Activated naive CD8-positive, alpha-beta T cell treated with anti-CD3 and anti-CD28 coated beads, Interleukin-2, amount 10 ng/mL, durations not matched to agents 7 days and 5 days (primary cell): Measurements from ENCODE around the gene ATRAID. TPM values are rescaled to one million over a fixed set of nuclear protein-coding genes. Genes with fewer than 3 reads are reported as not detected.
A peak's percentile ranks its signal among the peaks of the same experiment; 100 is the strongest.

Experiments used
- ATAC-seq: fragments of 150-1000 bp; cut with Tn5 transposase; one replicate; pipeline ENCODE4 v1.10.0; 2021; ENCODE audit warnings: low read depth, moderate library complexity
- POLR2A ChIA-PET: fragments of 350-600 bp; sonication (Branson Sonifier 250); formaldehyde crosslinking; loops from one replicate; lab custom pipeline; 2021; ENCODE audit warnings: antibody characterized with exemption; lab: Charles Lee
- DNase-seq: peaks from one replicate; pipeline ENCODE4 v3.0.0; 2021
- H3K27ac Mint-ChIP-seq: one replicate; pipeline ENCODE4 v1.8.0; 2022; ENCODE audit warnings: mild to moderate bottlenecking, mixed read lengths
- H3K27me3 Mint-ChIP-seq: one replicate; pipeline ENCODE4 v1.8.0; 2022; ENCODE audit warnings: mild to moderate bottlenecking, moderate library complexity, mixed read lengths
- H3K36me3 Mint-ChIP-seq: one replicate; pipeline ENCODE4 v1.8.0; 2021; ENCODE audit warnings: mild to moderate bottlenecking, mixed read lengths
- H3K4me1 Mint-ChIP-seq: one replicate; pipeline ENCODE4 v1.8.0; 2021; ENCODE audit warnings: mixed read lengths
- H3K4me3 Mint-ChIP-seq: one replicate; pipeline ENCODE4 v1.8.0; 2022; ENCODE audit warnings: mild to moderate bottlenecking, moderate library complexity, mixed read lengths
- H3K9me3 Mint-ChIP-seq: one replicate; pipeline ENCODE4 v1.8.0; 2021; ENCODE audit warnings: mixed read lengths
- total RNA-seq, 2 experiments: library from RNA; stranded (reverse); gene quantifications; one replicate each; pipeline ENCODE4 v1.2.3, GENCODE V29; 2021

Gene ATRAID
- total RNA-seq, 2 experiments from 2014 or later, result 74.9 to 84.6 TPM

DNA sequence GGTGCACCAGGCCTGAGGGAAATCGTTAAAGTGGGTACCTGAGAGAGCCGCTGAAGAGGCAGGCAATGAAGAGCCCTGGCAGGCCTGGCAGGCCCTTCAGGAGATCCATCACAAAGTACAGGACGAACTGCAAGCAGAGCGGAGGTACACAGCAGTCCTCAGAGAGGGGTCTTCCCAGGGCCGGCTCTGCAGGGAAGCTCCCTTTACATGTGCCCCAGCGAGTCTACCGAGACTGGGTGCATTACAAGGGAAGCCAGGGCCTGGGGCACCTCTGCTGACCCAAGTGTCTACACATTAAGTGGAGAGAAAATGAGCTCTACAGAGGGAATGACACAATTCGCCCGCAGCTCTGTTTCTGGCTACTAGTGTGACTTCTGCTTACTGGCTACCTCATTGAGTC lies 8.1 kb upstream of the ATRAID start:
- no peak overlapping the region for H3K27ac Mint-ChIP-seq
- DNase-seq (no peak), ATAC-seq (no peak)
- POLR2A ChIA-PET, result no interaction called here
- H3K9me3 Mint-ChIP-seq, result no peaks in the 10 kb centered on the region
- H3K4me1 Mint-ChIP-seq, result peaks cover 13% of the 10 kb centered on the region
- no peak overlapping the region for H3K4me3 Mint-ChIP-seq
- no peaks in the 10 kb centered on the region for H3K27me3 Mint-ChIP-seq
- peaks cover 8% of the 10 kb centered on the region for H3K36me3 Mint-ChIP-seq

DNA sequence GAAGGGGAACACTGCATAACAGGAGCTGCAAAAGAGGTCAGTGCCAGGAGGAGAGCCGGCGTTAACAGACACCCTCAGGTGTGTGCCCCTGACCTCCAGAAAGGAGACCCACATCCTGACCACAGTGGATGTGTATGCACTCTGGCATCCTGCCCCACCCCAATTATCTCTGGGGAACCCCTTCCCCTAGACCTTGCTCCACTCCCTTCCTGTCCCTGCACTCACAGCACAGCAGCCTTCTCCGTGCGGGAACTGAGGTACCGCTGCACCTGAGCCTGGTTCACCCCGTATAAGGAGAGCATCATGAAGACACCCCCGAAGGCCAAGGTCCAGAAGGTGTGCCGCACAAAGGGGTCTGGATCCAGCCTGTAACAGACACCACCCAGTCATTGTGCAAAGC lies 7.3 kb upstream of the ATRAID start:
- POLR2A ChIA-PET, result interaction anchor here (1.0 kb wide), 1 partner anchor 133 kb away, joined by 3 read pairs; the partner anchor contains the start of gene OST4
- H3K36me3 Mint-ChIP-seq, result peaks cover 8% of the 10 kb centered on the region

DNA sequence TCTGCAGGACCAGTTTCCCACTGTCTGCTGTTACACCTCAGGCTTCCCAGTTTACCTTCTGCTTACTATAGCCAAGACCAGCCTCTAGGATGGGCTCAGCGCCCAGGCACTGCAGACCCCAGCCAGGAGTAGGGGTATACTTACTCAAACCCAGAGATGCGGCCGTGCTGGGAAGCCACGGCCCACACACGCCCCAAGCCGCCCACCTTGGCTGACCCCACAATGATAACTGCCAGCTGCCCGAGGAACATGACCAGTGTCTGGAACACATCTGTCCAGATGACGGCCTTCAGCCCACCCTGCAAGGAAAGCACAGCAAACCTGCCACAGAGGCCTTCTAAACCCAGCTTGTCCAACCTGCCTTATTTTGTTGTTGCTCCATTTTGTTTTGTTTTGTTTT lies 6.6 kb upstream of the ATRAID start:
- Mint-ChIP-seq H3K4me1 (peaks cover 21% of the 10 kb centered on the region), H3K9me3 (no peaks in the 10 kb centered on the region), H3K27me3 (no peaks in the 10 kb centered on the region), H3K27ac (peak overlapping the region; percentile 11), H3K36me3 (peaks cover 8% of the 10 kb centered on the region), H3K4me3 (no peak overlapping the region)
- no peak for ATAC-seq
- DNase-seq, result no peak
- POLR2A ChIA-PET, result interaction anchor here (1.0 kb wide), 1 partner anchor 133 kb away, joined by 3 read pairs; the partner anchor contains the start of gene OST4

More for the DNA sequence above, 7.3 kb upstream of the ATRAID start:
- DNase-seq (no peak), ATAC-seq (no peak)
- H3K4me1 Mint-ChIP-seq, result peaks cover 15% of the 10 kb centered on the region
- H3K9me3 Mint-ChIP-seq, result no peaks in the 10 kb centered on the region
- no peaks in the 10 kb centered on the region for H3K27me3 Mint-ChIP-seq
- H3K4me3 Mint-ChIP-seq, result no peak overlapping the region
- H3K27ac Mint-ChIP-seq, result peak overlapping the region; percentile 51

DNA sequence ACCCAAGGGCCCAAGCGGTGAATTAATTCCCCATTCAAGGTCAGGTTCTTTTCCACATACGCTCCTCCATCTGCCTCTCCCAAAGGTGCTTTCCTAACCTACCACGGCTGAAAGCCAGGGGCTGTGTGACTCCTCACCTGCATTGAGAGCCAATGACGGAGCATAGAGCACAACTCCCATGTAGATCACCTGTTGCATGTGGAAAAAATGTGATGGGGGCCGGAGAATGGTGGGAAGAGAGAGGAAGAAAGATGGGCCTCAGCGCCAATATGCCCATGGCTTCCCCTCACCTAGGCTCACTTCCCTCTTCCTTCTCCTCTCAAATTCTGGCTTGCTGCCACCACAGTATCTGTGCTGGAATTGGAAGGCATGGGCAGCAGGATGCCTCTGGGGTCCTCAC lies 5.5 kb upstream of the ATRAID start:
- H3K9me3 Mint-ChIP-seq, result no peaks in the 10 kb centered on the region
- ATAC-seq, result no peak
- no peak overlapping the region for H3K4me3 Mint-ChIP-seq
- no peaks in the 10 kb centered on the region for H3K27me3 Mint-ChIP-seq
- H3K4me1 Mint-ChIP-seq, result peaks cover 21% of the 10 kb centered on the region
- POLR2A ChIA-PET, result no interaction called here
- DNase-seq, result no peak
- H3K36me3 Mint-ChIP-seq, result peaks cover 8% of the 10 kb centered on the region
- H3K27ac Mint-ChIP-seq, result no peak overlapping the region

DNA sequence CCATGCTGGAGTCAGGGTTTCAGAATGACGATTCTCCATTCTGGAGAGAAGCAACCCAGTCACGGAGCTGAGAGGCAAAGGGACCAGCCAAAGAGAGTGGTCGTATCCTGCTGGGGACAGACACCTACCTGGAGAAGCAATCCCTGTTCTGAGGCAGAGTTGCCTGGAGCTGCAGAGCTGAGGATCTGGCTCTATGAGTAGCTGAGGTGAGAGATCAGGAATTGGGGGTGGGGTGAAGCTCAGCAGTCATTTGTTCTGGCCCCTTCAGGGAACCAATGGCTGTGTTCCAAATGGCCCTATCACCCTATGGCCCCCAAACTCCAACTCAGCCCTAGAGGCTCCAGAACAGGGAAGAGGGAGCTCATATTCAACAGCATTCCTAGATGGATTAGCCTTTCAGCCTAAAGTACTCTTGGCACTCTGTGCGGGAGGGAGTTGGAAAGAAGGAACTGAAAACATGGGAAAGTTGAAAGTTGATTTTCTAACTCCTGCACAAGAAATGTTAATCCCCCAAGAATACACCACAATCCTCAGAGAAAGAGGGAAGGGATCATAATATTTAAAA lies 3.3 kb upstream of the ATRAID start:
- ATAC-seq (no peak), DNase-seq (no peak)
- POLR2A ChIA-PET, result no interaction called here
- peaks cover 28% of the 10 kb centered on the region for H3K4me1 Mint-ChIP-seq
- no peak overlapping the region for H3K27ac Mint-ChIP-seq
- H3K27me3 Mint-ChIP-seq, result no peaks in the 10 kb centered on the region
- H3K4me3 Mint-ChIP-seq, result no peak overlapping the region
- no peaks in the 10 kb centered on the region for H3K9me3 Mint-ChIP-seq
- peaks cover 8% of the 10 kb centered on the region for H3K36me3 Mint-ChIP-seq

DNA sequence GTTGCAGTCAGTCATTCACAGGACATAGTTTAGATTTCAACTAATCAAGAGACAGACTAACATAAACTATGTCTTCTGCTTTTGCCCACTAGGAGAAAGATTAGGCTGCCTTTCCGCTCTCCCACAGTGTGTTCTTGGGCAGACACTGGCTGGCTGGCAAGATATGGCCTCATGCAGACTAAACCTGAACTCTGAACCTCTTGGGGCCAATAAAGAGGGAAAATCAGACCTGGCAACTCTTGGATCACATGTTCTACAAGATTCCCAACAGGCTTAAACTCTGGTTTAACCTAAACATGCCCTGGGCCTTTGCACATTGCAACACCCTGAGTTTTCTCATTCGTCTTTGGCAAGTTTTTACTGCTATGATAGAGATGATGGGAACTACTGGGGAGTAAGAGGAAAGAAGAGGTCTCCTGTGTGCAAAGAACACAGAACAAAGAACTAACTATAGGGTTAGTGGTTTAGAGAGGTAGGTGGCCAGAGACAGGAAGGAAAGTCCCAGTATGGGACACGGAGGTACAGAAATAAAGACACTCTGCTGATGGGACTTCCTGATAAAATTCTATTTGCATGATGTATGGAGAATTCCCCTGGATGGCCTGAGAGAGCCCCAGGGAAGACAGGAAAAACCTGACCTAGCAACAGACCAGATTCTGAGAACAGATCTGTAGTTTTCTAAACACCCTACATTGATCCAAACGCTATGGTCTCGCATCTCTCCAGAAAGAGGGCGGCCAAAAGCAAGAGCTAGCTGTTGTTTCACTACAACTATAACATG lies 2.0 kb upstream of the ATRAID start:
- Mint-ChIP-seq H3K4me3 (peak overlapping the region; percentile 39), H3K27me3 (no peaks in the 10 kb centered on the region), H3K4me1 (peaks cover 28% of the 10 kb centered on the region), H3K9me3 (no peaks in the 10 kb centered on the region), H3K36me3 (peaks cover 9% of the 10 kb centered on the region), H3K27ac (peak overlapping the region; percentile 10)
- no peak for DNase-seq
- no peak for ATAC-seq
- POLR2A ChIA-PET, result no interaction called here

DNA sequence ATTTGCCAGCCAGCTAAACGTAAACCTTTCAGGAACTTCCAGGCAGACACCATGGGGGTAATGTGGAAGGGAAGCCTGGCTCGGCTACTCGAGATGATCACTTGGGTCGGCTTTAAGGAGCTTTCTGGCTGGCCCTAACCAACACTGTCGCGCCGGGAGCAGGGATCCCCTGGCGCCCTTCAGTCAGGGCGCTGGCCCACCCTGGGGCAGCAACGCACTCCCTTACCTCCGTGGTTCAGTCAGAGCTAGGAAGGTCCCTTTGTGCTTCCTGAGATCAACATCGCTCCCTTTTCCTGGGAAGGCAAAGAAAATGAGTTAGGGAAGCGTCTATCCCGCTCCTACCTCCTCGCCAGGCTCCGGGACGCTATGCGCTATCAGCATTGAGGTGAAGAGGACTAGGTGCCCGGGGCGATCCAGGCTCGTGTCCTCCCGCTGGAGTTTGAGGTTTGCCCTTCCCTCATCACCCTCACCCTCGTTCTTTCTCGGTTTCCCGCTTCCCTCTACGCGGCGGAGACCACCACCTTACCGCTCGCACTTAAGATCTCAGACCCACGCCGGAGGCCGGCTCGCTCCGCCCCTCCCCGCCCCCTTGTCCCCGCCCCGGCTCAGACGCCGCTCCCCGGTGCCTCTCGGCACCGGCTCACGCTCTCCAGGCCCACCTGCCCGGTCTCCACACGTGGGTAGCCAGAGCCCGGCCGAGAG lies 449 bp upstream of the ATRAID start:
- peak overlapping the region; percentile 99 for H3K4me3 Mint-ChIP-seq
- peaks cover 22% of the 10 kb centered on the region for H3K4me1 Mint-ChIP-seq
- H3K9me3 Mint-ChIP-seq, result no peaks in the 10 kb centered on the region
- DNase-seq (no peak), ATAC-seq (no peak)
- H3K27ac Mint-ChIP-seq, result peak overlapping the region; percentile 85
- peaks cover 4% of the 10 kb centered on the region for H3K36me3 Mint-ChIP-seq
- POLR2A ChIA-PET, result interaction anchor here (0.6 to 1.8 kb wide), 15 partner anchors 12 to 235 kb away, joined by 3 to 12 read pairs (median 3); partner anchors contain the start of genes AGBL5, OST4, PPM1G and PREB
- no peaks in the 10 kb centered on the region for H3K27me3 Mint-ChIP-seq

DNA sequence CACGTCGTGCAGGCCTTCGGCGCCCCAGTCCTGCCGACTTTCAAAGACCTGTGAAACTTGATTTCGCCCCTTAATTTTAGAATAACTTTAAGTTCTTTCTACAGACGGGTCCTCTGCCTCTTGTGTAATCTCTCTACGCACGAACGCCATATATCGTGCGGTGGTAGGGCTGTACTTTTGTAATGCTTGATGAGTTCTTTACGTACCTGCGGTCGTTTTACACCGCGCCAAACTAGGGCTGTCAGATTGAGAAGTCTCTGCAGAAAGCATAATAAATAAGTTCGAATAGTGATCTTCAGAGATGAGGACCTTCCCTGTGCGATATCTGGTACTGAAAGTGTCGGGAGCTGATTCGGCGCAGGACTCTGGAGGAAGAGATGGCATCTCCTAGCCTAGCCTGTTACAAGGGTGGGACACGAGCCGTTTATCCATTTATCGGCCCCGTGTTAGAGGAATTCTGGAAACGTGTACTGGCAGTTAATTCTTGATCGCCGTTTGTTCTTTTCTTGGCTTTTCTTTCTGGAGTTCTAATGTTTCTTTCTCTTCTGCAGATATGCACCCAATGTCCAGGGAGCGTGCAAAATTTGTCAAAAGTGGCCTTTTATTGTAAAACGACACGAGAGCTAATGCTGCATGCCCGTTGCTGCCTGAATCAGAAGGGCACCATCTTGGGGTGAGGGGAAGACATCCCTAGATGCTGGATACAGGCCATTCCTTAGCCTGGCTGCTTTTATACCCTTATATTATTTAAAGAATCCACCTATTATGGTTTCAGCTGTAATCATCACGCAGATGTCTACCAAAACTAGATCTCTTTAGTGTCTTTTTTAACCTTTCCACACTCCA lies 1.0 kb downstream of the ATRAID start:
- Mint-ChIP-seq H3K27ac (peak overlapping the region; percentile 100), H3K36me3 (peaks cover 5% of the 10 kb centered on the region), H3K4me1 (peaks cover 35% of the 10 kb centered on the region), H3K4me3 (peak overlapping the region; percentile 99), H3K9me3 (no peaks in the 10 kb centered on the region), H3K27me3 (no peaks in the 10 kb centered on the region)
- DNase-seq (no peak), ATAC-seq (peak; percentile 21)
- POLR2A ChIA-PET, result interaction anchor here (0.5 to 1.8 kb wide), 13 partner anchors 11 to 233 kb away, joined by 3 to 12 read pairs (median 3); partner anchors contain the start of genes AGBL5, KHK and PREB

DNA sequence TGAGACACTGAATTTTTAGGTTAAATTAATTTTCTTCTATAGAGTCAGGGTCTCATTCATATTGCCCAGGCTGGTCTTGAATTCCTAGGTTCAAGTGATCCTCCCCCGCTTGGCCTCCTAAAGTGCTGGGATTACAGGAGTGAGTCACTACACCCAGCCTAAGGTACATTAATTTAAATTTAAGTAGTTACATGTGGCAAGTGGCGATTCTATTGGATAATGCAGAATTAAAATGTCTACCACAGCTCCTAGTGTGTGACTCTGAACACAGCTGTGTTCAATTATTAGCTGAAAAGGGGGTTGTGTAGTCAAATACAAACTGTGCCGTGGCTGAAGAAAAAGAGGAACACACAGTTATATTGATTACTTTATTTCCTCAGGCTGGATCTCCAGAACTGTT lies 3.1 kb downstream of the ATRAID start:
- Mint-ChIP-seq H3K4me1 (peaks cover 39% of the 10 kb centered on the region), H3K36me3 (peaks cover 12% of the 10 kb centered on the region), H3K27ac (no peak overlapping the region), H3K4me3 (no peak overlapping the region), H3K9me3 (no peaks in the 10 kb centered on the region), H3K27me3 (no peaks in the 10 kb centered on the region)
- DNase-seq (no peak), ATAC-seq (no peak)
- POLR2A ChIA-PET, result no interaction called here

DNA sequence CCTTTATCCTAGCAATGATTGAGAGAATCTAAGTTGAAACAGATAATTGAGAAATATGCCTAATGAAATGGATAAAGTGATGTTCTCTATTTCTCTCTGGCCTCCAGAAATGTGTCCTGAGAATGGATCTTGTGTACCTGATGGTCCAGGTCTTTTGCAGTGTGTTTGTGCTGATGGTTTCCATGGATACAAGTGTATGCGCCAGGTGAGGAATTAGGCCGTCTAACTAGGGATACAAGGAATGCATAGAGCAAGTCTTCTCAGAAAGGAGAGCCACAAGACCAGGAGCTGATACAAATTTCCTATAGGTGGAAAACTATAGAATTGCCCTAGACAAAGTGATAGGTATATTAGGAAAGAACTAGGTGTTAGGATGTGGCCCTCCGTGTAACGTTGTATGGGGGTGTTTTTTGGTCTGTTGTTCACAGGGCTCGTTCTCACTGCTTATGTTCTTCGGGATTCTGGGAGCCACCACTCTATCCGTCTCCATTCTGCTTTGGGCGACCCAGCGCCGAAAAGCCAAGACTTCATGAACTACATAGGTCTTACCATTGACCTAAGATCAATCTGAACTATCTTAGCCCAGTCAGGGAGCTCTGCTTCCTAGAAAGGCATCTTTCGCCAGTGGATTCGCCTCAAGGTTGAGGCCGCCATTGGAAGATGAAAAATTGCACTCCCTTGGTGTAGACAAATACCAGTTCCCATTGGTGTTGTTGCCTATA lies 4.7 kb downstream of the ATRAID start:
- Mint-ChIP-seq H3K27me3 (no peaks in the 10 kb centered on the region), H3K4me1 (peaks cover 42% of the 10 kb centered on the region), H3K9me3 (no peaks in the 10 kb centered on the region), H3K4me3 (peak overlapping the region; percentile 92), H3K27ac (peak overlapping the region; percentile 89), H3K36me3 (peaks cover 22% of the 10 kb centered on the region)
- ATAC-seq, result no peak
- no peak for DNase-seq
- POLR2A ChIA-PET, result interaction anchor here (0.6 to 1.2 kb wide), 3 partner anchors 9 to 87 kb away, joined by 3 to 4 read pairs (median 3); no protein-coding TSS in a partner anchor

DNA sequence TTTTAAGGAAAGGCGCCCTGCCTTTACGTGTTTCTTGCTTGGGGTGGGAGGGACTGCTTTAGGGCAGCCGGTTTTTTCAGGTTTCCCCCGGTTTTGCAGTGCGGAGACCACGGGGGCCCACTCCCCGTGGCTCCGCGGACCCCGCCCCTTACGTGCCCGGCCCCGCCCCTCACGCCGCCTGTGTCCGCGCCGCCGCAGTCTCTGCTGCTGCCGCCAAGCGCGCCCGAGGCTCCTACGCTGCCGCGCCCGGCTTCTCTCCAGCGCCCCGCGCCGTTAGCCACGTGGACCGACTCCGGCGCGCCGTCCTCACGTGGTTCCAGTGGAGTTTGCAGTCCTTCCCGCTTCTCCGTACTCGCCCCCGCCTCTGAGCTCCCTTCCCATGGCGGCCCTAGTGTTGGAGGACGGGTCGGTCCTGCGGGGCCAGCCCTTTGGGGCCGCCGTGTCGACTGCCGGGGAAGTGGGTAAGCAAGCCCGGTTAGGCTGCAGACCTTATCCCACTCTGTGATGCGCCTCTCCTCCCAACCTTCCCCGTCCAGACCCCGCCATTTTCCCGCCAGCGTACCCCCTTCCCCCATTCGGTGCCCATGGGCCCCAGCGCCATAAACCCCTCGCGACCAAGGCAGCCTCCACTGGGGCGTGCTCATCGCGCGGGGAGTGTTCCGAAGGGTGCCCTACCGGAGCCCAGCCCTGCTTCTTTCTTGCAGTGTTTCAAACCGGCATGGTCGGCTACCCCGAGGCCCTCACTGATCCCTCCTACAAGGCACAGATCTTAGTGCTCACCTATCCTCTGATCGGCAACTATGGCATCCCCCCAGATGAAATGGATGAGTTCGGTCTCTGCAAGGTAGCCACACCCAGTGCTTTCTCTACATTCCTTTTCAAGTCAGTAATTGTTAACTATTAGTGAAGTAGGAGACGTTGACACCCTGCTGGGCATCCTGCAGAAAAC lies 5.6 kb downstream of the ATRAID start, which contains the start of gene CAD:
Gene CAD, plus strand, starts transcription at position 197 of the 949 bp plus-strand sequence. Its CDS starts 183 bp downstream, at position 380.
- Mint-ChIP-seq H3K27me3 (no peaks in the 10 kb centered on the region), H3K36me3 (peaks cover 22% of the 10 kb centered on the region), H3K4me3 (peak within 1 kb of the TSS; percentile 92), H3K27ac (peak within 1 kb of the TSS; percentile 89), H3K4me1 (peaks cover 42% of the 10 kb centered on the region), H3K9me3 (no peaks in the 10 kb centered on the region)
- ATAC-seq (peak; percentile 87), DNase-seq (peak; percentile 89)
- POLR2A ChIA-PET, result interaction anchor here (0.6 to 1.2 kb wide), 3 partner anchors 9 to 86 kb away, joined by 3 to 4 read pairs (median 3); no protein-coding TSS in a partner anchor
